A673 (cell line): Measurements from ENCODE around the gene APOO. TPM values are rescaled to one million over a fixed set of nuclear protein-coding genes. Genes with fewer than 3 reads are reported as not detected.

ENCODE experiments used
- BruUV-seq: library from RNA; stranded (reverse); fragments of 400-500 nt; replicated peaks from 2 replicates; lab custom pipeline; 2021; lab: Mats Ljungman, UMichigan
- CTCF ChIA-PET: fragments of 300-600 bp; sonication (Branson Sonifier 250); formaldehyde crosslinking; loops from one replicate; lab custom pipeline; 2022; ENCODE audit warnings: antibody characterized with exemption; lab: Charles Lee
- POLR2A ChIA-PET: fragments of 300-600 bp; sonication (Branson Sonifier 250); formaldehyde crosslinking; loops from one replicate; lab custom pipeline; 2022; ENCODE audit warnings: antibody characterized with exemption; ENCODE audit not compliant: low non-redundant PET; lab: Charles Lee
- DNase-seq: peaks from one replicate; pipeline ENCODE4 v3.0.0-alpha.2; 2015; ENCODE audit warnings: low spot score
- H3K27ac ChIP-seq: fragments of 200-600 bp; sonication (generic); 2 replicates; pipeline ENCODE4 v1.5.1; 2016; ENCODE audit warnings: mixed run types, low read depth, mild to moderate bottlenecking, mixed read lengths, antibody characterized with exemption, low read length; ENCODE audit not compliant: poor library complexity, severe bottlenecking
- H3K27me3 ChIP-seq: fragments of 200-600 bp; sonication (generic); replicated peaks from 2 replicates; pipeline ENCODE4 v1.6.1; 2017; ENCODE audit warnings: mixed run types, low read depth, mild to moderate bottlenecking, mixed read lengths, antibody characterized with exemption, low read length; ENCODE audit not compliant: insufficient read depth, poor library complexity
- H3K36me3 ChIP-seq: fragments of 200-600 bp; sonication (generic); 2 replicates; pipeline ENCODE4 v1.6.1; 2016; ENCODE audit warnings: mixed run types, mild to moderate bottlenecking, mixed read lengths, antibody characterized with exemption, low read length; ENCODE audit not compliant: insufficient read depth, poor library complexity, severe bottlenecking
- H3K4me1 ChIP-seq: fragments of 200-600 bp; sonication (generic); 2 replicates; pipeline ENCODE4 v1.6.1; 2017; ENCODE audit warnings: mixed run types, mild to moderate bottlenecking, mixed read lengths, antibody characterized with exemption, low read length; ENCODE audit not compliant: insufficient read depth, poor library complexity, severe bottlenecking
- H3K4me3 ChIP-seq: fragments of 200-600 bp; sonication (generic); 2 replicates; pipeline ENCODE4 v1.5.1; 2016; ENCODE audit warnings: low read depth, mixed run types, mild to moderate bottlenecking, mixed read lengths, low read length; ENCODE audit not compliant: poor library complexity, severe bottlenecking
- H3K9me3 ChIP-seq: fragments of 200-600 bp; sonication (generic); 2 replicates; pipeline ENCODE4 v1.6.1; 2016; ENCODE audit warnings: mixed run types, low read depth, mild to moderate bottlenecking, mixed read lengths, antibody characterized with exemption, low read length; ENCODE audit not compliant: poor library complexity, severe bottlenecking
- EZH2 ChIP-seq: fragments of 200-600 bp; sonication (generic); IDR thresholded peaks from 2 replicates; pipeline ENCODE4 v1.6.1; 2017; ENCODE audit warnings: borderline replicate concordance, low read depth, mild to moderate bottlenecking, mixed read lengths, antibody characterized with exemption, low read length; ENCODE audit not compliant: poor library complexity, severe bottlenecking
- intact Hi-C: fragments of 100-400 bp; cut with micrococcal nuclease; formaldehyde crosslinking; loops from one replicate; pipeline ENCODE4 v1.10.0; 2022; ENCODE audit not compliant: unreplicated experiment
- total RNA-seq: library from RNA; stranded (reverse); gene quantifications from 2 replicates; pipeline ENCODE4 v1.2.3, GENCODE V29; 2021
- TF ChIP-seq, protein P1 (sequence below): fragments of 300-800, 200-600 bp; sonication (generic); conservative IDR thresholded peaks from 2 replicates; pipeline ENCODE4 v1.5.1; 2017; ENCODE audit warnings: low read depth, mild to moderate bottlenecking, antibody characterized with exemption, low read length, moderate library complexity, mixed read lengths

APOO gene
- total RNA-seq, 1 experiment from 2014 or later, result 79.0 TPM

GRCh38 chrX:23902419-23902818, 5.3 kb downstream of the APOO start:
- DNase-seq, result peak; percentile 76
- H3K9me3 ChIP-seq, result no peaks in the 10 kb centered on the region
- no peaks in the 10 kb centered on the region for H3K36me3 ChIP-seq
- H3K27me3 ChIP-seq, result peaks cover 9% of the 10 kb centered on the region
- ChIA-PET POLR2A (interaction anchor here (1.6 kb wide), 1 partner anchor 119 kb away, joined by 9 read pairs; the partner anchor contains the start of gene SAT1), CTCF (interaction anchor here (0.5 to 1.6 kb wide), 10 partner anchors 19 to 220 kb away, joined by 3 to 28 read pairs (median 4); partner anchors contain the start of genes ACOT9, EIF2S3 and SAT1)
- H3K4me1 ChIP-seq, result peaks cover 27% of the 10 kb centered on the region
- TF ChIP-seq EZH2, result no peak
- TF ChIP-seq, protein P1, sequence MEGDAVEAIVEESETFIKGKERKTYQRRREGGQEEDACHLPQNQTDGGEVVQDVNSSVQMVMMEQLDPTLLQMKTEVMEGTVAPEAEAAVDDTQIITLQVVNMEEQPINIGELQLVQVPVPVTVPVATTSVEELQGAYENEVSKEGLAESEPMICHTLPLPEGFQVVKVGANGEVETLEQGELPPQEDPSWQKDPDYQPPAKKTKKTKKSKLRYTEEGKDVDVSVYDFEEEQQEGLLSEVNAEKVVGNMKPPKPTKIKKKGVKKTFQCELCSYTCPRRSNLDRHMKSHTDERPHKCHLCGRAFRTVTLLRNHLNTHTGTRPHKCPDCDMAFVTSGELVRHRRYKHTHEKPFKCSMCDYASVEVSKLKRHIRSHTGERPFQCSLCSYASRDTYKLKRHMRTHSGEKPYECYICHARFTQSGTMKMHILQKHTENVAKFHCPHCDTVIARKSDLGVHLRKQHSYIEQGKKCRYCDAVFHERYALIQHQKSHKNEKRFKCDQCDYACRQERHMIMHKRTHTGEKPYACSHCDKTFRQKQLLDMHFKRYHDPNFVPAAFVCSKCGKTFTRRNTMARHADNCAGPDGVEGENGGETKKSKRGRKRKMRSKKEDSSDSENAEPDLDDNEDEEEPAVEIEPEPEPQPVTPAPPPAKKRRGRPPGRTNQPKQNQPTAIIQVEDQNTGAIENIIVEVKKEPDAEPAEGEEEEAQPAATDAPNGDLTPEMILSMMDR, result peak; percentile 62
- peak overlapping the region; percentile 16 for H3K4me3 ChIP-seq
- intact Hi-C loops, result loop anchor here (1.0 kb wide), 2 partner anchors 119 to 146 kb away; partner anchors contain the start of gene SAT1
- no peak overlapping the region for H3K27ac ChIP-seq
- BruUV-seq, result no TSS peak

- peaks cover 9% of the 10 kb centered on the region for H3K27me3 ChIP-seq
- peak overlapping the region; percentile 16 for H3K4me3 ChIP-seq
- intact Hi-C loops, result loop anchor here (1.0 kb wide), 3 partner anchors 119 to 208 kb away; partner anchors contain the start of gene SAT1
- no peak for TF ChIP-seq EZH2
- TF ChIP-seq, protein P1, result peak; percentile 56
- H3K27ac ChIP-seq, result peak overlapping the region; percentile 34
- no peaks in the 10 kb centered on the region for H3K9me3 ChIP-seq
- H3K4me1 ChIP-seq, result peaks cover 27% of the 10 kb centered on the region
- no TSS peak for BruUV-seq
- no peaks in the 10 kb centered on the region for H3K36me3 ChIP-seq
- ChIA-PET POLR2A (interaction anchor here (0.6 to 1.6 kb wide), 2 partner anchors 119 to 205 kb away, joined by 9 to 10 read pairs; partner anchors contain the start of gene SAT1), CTCF (interaction anchor here (0.6 to 1.6 kb wide), 11 partner anchors 18 to 219 kb away, joined by 3 to 28 read pairs (median 4); partner anchors contain the start of genes ACOT9, EIF2S3 and SAT1)
- peak; percentile 84 for DNase-seq
Measured at GRCh38 chrX:23901805-23902204, 5.9 kb downstream of the APOO start.

DNA sequence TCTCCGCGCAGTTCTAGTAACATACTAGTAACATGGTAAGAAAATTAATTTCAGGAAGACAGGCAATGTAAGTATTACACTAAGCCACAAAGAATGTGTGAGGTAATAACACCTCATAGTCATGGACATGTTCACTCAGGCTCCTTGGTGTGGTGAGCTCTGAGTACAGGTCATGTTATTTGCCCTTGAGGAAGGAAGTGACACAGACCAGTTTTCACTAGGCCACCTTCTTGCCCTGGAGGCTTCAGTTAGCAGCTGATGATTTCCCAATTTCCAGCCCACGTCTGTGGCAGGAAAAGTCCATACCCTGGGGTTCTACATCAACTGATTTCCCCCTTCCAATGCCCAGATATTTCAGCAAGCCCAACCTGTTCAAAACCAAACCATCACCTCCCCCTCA, 6.7 kb downstream of the APOO start:
- H3K9me3 ChIP-seq, result no peaks in the 10 kb centered on the region
- no peak for DNase-seq
- POLR2A ChIA-PET, result interaction anchor here (0.6 kb wide), 1 partner anchor 204 kb away, joined by 10 read pairs; no protein-coding TSS in a partner anchor

More for the DNA sequence above, 6.7 kb downstream of the APOO start:
- Histone ChIP-seq H3K27me3 (peaks cover 9% of the 10 kb centered on the region), H3K4me1 (peaks cover 27% of the 10 kb centered on the region), H3K27ac (peak overlapping the region; percentile 34), H3K4me3 (no peak overlapping the region), H3K36me3 (no peaks in the 10 kb centered on the region)
- TF ChIP-seq, protein P1, result no peak
- no peak for TF ChIP-seq EZH2
- no TSS peak for BruUV-seq
- CTCF ChIA-PET, result interaction anchor here (0.7 to 1.5 kb wide), 2 partner anchors 28 to 144 kb away, joined by 7 read pairs; no protein-coding TSS in a partner anchor
- intact Hi-C loops, result loop anchor here (1.0 kb wide), 1 partner anchor 207 kb away; no protein-coding TSS in a partner anchor
